Dendritic cell treated with granulocyte-macrophage colony-stimulating factor and Interleukin-4, amounts not matched to agents 40 ng/mL and 50 ng/mL, for 4 days (primary cell): ENCODE results near the gene RPS6KC1.
"Not testable (repeated sequence)": the region's sequence is repeated elsewhere in the genome, so short reads cannot be mapped to it uniquely, and the experiment has no call there.

Experiments used
- H3K27ac Mint-ChIP-seq: one replicate; pipeline ENCODE4 v1.8.0; 2022; ENCODE audit warnings: mild to moderate bottlenecking, mixed read lengths
- H3K27me3 Mint-ChIP-seq: one replicate; pipeline ENCODE4 v1.8.0; 2022; ENCODE audit warnings: mild to moderate bottlenecking, mixed read lengths
- H3K36me3 Mint-ChIP-seq: one replicate; pipeline ENCODE4 v1.8.0; 2022; ENCODE audit warnings: low read depth, mixed read lengths
- H3K4me1 Mint-ChIP-seq: one replicate; pipeline ENCODE4 v1.8.0; 2022; ENCODE audit warnings: low read depth, mixed read lengths
- H3K4me3 Mint-ChIP-seq: one replicate; pipeline ENCODE4 v1.8.0; 2022; ENCODE audit warnings: mild to moderate bottlenecking, moderate library complexity, mixed read lengths
- H3K9me3 Mint-ChIP-seq: one replicate; pipeline ENCODE4 v1.8.0; 2022; ENCODE audit warnings: mixed read lengths
- intact Hi-C: fragments of 100-400 bp; cut with micrococcal nuclease; formaldehyde crosslinking; loops from one replicate; pipeline ENCODE4 v1.15.0; 2022

Gene RPS6KC1

DNA sequence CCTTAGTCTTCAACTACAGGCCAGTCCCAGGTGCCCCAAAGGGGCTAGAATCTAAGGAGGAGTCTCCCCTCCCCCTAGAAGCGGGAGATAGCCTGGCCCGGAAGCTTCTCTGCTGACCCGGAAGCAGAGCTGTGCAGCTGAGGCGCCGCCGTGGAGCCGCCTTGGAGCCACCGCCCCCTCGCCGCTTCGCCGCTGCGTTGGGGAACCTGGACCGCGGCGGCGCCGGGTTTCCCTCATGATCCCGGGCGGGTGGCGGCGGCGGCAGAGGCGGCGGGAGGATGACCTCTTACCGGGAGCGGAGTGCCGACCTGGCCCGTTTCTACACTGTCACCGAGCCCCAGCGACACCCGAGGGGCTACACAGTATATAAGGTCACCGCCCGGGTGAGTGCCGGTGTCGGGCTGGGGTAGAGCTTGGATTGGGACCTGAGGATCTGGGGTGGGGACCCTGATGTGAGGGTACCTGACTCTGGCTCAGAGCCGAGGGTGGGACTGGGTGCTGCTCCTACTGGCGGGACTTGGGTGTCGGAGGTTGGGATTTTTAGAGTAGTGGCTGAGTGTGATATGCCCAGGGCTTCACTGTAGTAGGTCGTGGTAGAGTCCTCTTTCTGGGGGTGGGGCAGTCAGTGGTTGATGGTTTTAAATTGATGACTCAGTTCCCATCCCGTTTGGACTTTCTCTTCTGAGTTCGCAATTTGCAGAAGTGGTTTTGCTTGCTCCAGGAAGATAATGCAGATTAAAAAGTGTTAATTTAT lies at the start of gene RPS6KC1:
Gene RPS6KC1 (plus strand): TSS at position 115 of the 754 bp plus-strand sequence. CDS start 164 bp downstream, at position 279.
- Mint-ChIP-seq H3K27me3 (no peaks in the 10 kb centered on the region), H3K4me1 (peaks cover 41% of the 10 kb centered on the region), H3K36me3 (peaks cover 19% of the 10 kb centered on the region), H3K9me3 (peaks cover 10% of the 10 kb centered on the region), H3K27ac (peak within 1 kb of the TSS; percentile 95), H3K4me3 (peak within 1 kb of the TSS; percentile 99)
- intact Hi-C loops = loop anchor here (1.0 kb wide), 1 partner anchor 36 kb away; the partner anchor contains the start of gene ANGEL2

DNA sequence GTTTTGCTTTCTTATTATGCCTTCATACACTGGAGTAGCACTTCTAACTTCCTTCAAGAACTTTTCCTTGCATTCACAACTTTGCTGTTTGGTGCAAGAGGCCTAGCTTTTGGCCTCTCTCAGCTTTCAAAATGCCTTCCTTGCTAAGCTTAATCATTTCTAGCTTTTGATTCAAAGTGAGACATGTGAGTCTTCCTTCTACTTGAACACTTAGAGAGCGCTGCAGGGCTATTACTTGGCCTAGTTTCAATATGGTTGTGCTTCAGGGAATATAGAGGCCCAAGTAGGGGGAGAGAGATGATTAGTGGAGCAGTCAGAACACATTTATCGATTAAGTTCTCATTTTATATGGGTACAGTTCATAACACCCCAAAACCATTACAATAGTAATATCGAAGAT lies 47.8 kb upstream of the RPS6KC1 start:
- peaks cover 88% of the 10 kb centered on the region for H3K36me3 Mint-ChIP-seq
- H3K4me1 Mint-ChIP-seq = peaks cover 5% of the 10 kb centered on the region
- H3K27ac Mint-ChIP-seq = no peak overlapping the region
- intact Hi-C loops = no loop called here
- H3K9me3 Mint-ChIP-seq = no peaks in the 10 kb centered on the region
- H3K4me3 Mint-ChIP-seq = no peak overlapping the region
- H3K27me3 Mint-ChIP-seq = no peaks in the 10 kb centered on the region

GRCh38 chr1:213008564-213008963 lies 42.5 kb upstream of the RPS6KC1 start:
- Mint-ChIP-seq H3K27ac (no peak overlapping the region), H3K9me3 (no peaks in the 10 kb centered on the region)

DNA sequence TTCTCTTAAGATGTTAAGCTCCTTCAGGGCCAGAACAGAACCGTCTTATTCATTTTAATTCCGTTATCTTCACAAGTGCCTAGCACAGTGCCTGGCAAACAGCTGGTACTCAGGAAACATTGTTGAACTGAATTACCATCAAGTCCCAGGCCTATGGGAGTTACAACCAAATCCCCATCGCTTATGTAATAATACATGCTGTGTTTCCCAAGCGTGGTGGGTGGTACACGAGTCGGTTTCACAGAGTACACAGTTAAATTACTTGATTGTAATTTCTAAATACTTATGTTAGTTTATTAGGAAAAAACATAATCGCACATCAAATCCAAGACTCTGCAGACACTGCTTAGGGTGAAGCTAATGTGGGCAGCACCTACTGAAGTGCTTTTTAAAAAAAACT lies 36.4 kb upstream of the RPS6KC1 start:
- Mint-ChIP-seq H3K36me3 (peaks cover 40% of the 10 kb centered on the region), H3K9me3 (no peaks in the 10 kb centered on the region), H3K4me1 (peaks cover 21% of the 10 kb centered on the region)

More at GRCh38 chr1:213008564-213008963, 42.5 kb upstream of the RPS6KC1 start:
- peaks cover 87% of the 10 kb centered on the region for H3K36me3 Mint-ChIP-seq
- intact Hi-C loops = no loop called here
- no peak overlapping the region for H3K4me3 Mint-ChIP-seq
- peaks cover 20% of the 10 kb centered on the region for H3K4me1 Mint-ChIP-seq
- no peaks in the 10 kb centered on the region for H3K27me3 Mint-ChIP-seq

GRCh38 chr1:213015099-213016050 lies 35.7 kb upstream of the RPS6KC1 start, which contains the start of gene ANGEL2:
TSS of gene ANGEL2 (minus strand) at chr1:213015867. CDS start at chr1:213015671, 196 bp downstream.
- Mint-ChIP-seq H3K27ac (peak within 1 kb of the TSS; percentile 98), H3K4me1 (peaks cover 21% of the 10 kb centered on the region), H3K27me3 (no peaks in the 10 kb centered on the region), H3K9me3 (no peaks in the 10 kb centered on the region), H3K4me3 (peak within 1 kb of the TSS; percentile 98), H3K36me3 (peaks cover 35% of the 10 kb centered on the region)
- intact Hi-C loops = loop anchor here (1.0 kb wide), 2 partner anchors 36 to 157 kb away; partner anchors contain the start of genes FLVCR1 and RPS6KC1

More for the DNA sequence above, 36.4 kb upstream of the RPS6KC1 start:
- no peaks in the 10 kb centered on the region for H3K27me3 Mint-ChIP-seq
- H3K4me3 Mint-ChIP-seq = peak overlapping the region; percentile 98
- intact Hi-C loops = loop anchor here (1.0 to 5.0 kb wide), 3 partner anchors 37 to 156 kb away; partner anchors contain the start of genes FLVCR1 and RPS6KC1
- peak overlapping the region; percentile 98 for H3K27ac Mint-ChIP-seq

GRCh38 chr1:213017447-213018273 lies 33.4 kb upstream of the RPS6KC1 start:
- H3K4me1 Mint-ChIP-seq = peaks cover 15% of the 10 kb centered on the region
- intact Hi-C loops = no loop called here
- H3K36me3 Mint-ChIP-seq = peaks cover 15% of the 10 kb centered on the region
- H3K27ac Mint-ChIP-seq = no peak overlapping the region
- no peaks in the 10 kb centered on the region for H3K9me3 Mint-ChIP-seq
- H3K27me3 Mint-ChIP-seq = no peaks in the 10 kb centered on the region
- H3K4me3 Mint-ChIP-seq = no peak overlapping the region

DNA sequence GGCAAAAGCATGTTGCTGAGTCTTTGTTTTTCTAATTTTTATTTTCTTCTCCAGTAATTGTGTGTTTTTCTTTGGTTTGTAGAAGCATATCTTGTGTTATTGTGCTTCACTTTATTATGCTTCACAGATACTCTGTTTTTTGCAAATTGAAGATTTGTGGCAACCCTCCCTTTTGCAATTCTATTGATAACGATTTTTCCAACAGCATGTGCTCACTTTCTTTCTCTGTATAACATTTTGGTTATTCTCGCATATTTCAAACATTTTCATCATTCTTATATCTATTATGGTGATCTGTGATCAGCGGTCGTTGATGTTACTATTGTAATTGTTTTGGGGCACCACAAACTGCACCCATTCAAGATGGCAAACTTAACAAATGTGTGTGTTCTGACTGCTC lies 31.6 kb upstream of the RPS6KC1 start:
- Mint-ChIP-seq H3K4me1 (peaks cover 6% of the 10 kb centered on the region), H3K27ac (no peak overlapping the region), H3K27me3 (no peaks in the 10 kb centered on the region), H3K36me3 (peaks cover 9% of the 10 kb centered on the region), H3K9me3 (no peaks in the 10 kb centered on the region), H3K4me3 (no peak overlapping the region)
- intact Hi-C loops = no loop called here

- peaks cover 6% of the 10 kb centered on the region for H3K4me1 Mint-ChIP-seq
- no peak overlapping the region for H3K4me3 Mint-ChIP-seq
- no peaks in the 10 kb centered on the region for H3K9me3 Mint-ChIP-seq
- peaks cover 8% of the 10 kb centered on the region for H3K36me3 Mint-ChIP-seq
- H3K27me3 Mint-ChIP-seq = no peaks in the 10 kb centered on the region
- intact Hi-C loops = no loop called here
- no peak overlapping the region for H3K27ac Mint-ChIP-seq
Observed at GRCh38 chr1:213020016-213020415, 31.0 kb upstream of the RPS6KC1 start.

GRCh38 chr1:213027024-213027423 lies 24.0 kb upstream of the RPS6KC1 start:
- H3K27ac Mint-ChIP-seq, H3K27me3 Mint-ChIP-seq, H3K4me1 Mint-ChIP-seq, H3K4me3 Mint-ChIP-seq, H3K36me3 Mint-ChIP-seq, intact Hi-C loops: not testable (repeated sequence)
- peaks cover 13% of the 10 kb centered on the region for H3K9me3 Mint-ChIP-seq

- Mint-ChIP-seq H3K36me3 (no peaks in the 10 kb centered on the region), H3K4me3 (no peak overlapping the region), H3K27ac (no peak overlapping the region), H3K27me3 (peaks cover 8% of the 10 kb centered on the region), H3K4me1 (no peaks in the 10 kb centered on the region), H3K9me3 (no peaks in the 10 kb centered on the region)
- intact Hi-C loops = no loop called here
Observed at GRCh38 chr1:213032651-213033050, 18.4 kb upstream of the RPS6KC1 start.

- Mint-ChIP-seq H3K27ac (no peak overlapping the region), H3K36me3 (no peaks in the 10 kb centered on the region), H3K9me3 (no peaks in the 10 kb centered on the region), H3K4me1 (no peaks in the 10 kb centered on the region), H3K27me3 (peaks cover 7% of the 10 kb centered on the region), H3K4me3 (no peak overlapping the region)
- intact Hi-C loops = no loop called here
Observed at GRCh38 chr1:213034713-213035112, 16.3 kb upstream of the RPS6KC1 start.

DNA sequence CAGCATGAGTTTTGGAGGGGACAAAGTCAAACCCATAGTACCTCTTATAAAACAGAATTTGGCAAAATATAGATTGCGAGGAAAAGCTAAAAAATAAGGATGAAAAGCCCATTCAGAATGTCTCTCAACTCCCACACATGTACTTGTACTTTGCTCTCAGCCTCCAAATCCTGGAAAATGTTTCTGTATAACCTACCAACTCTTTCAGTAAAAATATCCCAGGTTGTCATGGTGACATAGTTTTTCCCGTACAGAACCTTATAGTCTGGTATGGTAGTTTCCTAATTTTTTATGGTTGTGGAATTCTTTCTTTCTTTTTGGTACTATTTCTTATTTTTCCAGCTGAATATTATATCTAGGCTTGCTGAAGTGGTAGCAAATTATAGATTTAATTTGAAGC lies 15.5 kb upstream of the RPS6KC1 start:
- no peaks in the 10 kb centered on the region for H3K36me3 Mint-ChIP-seq
- no peak overlapping the region for H3K27ac Mint-ChIP-seq
- H3K4me1 Mint-ChIP-seq = no peaks in the 10 kb centered on the region
- intact Hi-C loops = no loop called here
- peaks cover 7% of the 10 kb centered on the region for H3K27me3 Mint-ChIP-seq
- H3K4me3 Mint-ChIP-seq = no peak overlapping the region
- no peaks in the 10 kb centered on the region for H3K9me3 Mint-ChIP-seq

GRCh38 chr1:213041443-213041842 lies 9.6 kb upstream of the RPS6KC1 start:
- intact Hi-C loops = no loop called here
- H3K4me1 Mint-ChIP-seq = no peaks in the 10 kb centered on the region
- no peaks in the 10 kb centered on the region for H3K36me3 Mint-ChIP-seq
- peaks cover 2% of the 10 kb centered on the region for H3K27me3 Mint-ChIP-seq
- no peak overlapping the region for H3K27ac Mint-ChIP-seq
- no peak overlapping the region for H3K4me3 Mint-ChIP-seq
- no peaks in the 10 kb centered on the region for H3K9me3 Mint-ChIP-seq
